GM19438 (cell line): ENCODE results near the gene MXD4.

Source experiments
- ATAC-seq: cut with Tn5 transposase; IDR thresholded peaks from one replicate; pipeline ENCODE4 v1.9.1; 2021; ENCODE audit warnings: low read depth; ENCODE audit not compliant: unreplicated experiment

Gene MXD4

DNA sequence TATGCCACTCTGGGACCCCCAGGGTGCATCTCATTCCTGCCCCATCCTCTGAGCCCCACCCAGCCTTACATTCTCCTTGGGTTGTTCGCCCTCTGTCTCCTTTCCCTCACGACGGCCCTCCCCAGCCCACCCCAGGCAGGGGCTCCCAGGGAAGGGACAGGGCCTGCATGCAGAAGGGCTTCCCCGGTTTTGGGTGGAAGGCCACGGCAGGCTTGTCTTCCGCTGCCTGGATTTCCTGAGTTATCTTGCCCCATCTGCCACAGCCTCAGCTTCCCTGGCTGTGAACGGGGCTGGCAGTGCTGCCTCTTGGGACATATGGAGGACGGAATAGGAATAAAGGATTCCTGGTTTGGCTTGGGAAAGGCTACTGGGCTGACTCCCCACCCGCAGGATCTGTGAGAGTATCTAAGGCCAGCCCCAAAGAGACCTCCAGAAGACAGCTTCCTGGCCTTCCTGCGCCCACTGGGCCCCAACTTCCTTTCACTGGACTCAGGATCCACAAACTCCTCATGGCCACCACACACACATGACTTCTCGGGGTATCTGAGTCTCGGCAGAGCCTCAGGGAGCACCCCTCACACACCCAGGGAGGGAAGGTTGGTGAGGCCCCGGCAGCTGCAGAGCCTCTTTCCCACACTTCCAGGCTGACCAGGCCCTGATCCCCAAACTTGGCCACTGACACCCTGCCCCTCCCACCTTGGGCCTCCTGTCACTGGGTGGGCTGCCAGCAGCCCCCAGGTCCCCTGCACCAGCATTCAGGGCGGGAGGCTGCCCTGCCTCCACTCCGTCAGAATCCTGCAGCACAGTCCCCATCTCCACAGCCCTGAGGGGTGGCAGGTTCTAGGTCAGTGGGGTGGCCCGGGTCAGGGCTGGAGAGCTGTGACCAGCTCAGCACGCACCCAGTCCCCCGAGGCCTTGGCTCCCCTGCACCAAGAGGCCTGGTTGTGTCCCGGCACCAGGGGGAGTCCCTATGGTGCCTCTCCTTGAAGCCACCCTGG, 3.5 kb upstream of the MXD4 start:
- ATAC-seq: no peak

- ATAC-seq: no peak
Observed at GRCh38 chr4:2264481-2265041, 2.7 kb upstream of the MXD4 start.

DNA sequence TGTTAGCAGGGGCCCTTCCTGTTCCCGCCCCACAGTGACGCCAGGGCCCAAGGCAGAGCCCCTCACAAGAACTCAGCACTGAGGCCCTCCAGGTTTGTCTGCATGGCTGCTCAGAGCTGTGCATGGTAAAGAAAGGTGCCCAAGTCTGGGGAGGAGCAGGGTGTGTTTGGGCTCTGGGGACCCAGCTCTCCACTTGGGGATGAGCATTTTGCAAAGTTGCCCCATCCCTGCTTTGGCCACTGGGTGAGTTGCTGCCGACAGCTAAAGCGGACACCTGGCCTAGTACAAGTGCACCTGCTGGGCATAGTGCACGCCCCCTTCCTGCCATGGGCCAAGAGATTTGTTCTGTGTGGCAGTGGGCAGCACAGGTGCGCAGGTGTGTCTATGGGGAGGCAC, 2.0 kb upstream of the MXD4 start:
- no peak for ATAC-seq

DNA sequence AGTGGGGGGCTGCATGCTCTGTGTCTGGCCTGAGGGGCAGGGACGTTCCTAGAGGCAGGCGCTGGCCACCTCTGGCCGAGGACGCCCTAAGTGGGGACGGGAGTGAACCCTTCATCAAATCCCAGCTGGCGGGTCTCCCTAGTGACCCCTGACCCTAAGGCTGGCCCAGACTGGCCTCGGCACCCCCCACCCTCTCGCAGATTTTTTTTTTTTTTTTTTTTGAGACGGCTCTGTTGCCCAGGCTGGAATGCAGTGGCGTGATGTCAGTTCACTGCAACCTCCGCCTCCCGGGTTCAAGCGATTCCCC, 988 bp upstream of the MXD4 start:
- no peak for ATAC-seq

- peak; percentile 89 for ATAC-seq
Observed at GRCh38 chr4:2262145-2262943, 435 bp upstream of the MXD4 start.

- peak; percentile 19 for ATAC-seq
Observed at GRCh38 chr4:2261110-2261852, 628 bp downstream of the MXD4 start.

DNA sequence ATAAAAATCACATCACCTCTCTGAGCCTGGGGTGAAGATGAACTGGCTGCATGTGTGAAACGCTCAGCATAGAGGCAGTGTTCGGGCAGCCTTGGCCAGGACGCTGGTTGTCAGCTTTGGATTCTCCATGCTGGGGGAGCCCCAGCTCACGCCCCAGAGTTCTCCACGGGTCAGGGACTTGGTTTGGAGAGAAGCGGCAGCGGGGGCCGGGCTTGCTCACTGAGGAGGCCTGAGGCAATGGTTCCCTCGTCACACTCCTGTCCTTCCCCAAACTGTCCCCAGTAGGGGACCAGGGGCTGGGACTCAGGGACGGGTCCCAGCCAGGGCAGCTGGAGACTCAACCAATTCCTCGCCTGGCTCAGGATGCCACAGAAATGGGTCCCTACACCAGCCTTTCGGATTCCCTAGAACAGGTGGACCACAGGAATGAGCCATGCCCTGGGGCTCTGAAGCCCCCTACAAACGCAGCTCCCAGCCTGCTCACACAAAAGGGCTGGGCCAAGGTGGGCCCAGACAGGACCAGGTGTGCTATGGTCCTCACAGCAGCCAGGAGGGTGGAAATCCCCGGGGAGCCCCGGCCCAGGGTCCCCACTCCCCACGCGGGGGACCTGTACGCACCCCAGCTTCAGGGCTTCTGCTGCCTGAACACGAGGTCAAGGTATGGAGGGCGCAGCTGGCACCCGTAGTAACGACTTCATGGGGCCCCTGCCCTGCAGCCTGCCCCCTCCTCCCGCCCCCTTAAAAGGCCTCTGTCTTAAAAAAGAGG, 1.4 kb downstream of the MXD4 start:
- no peak for ATAC-seq

GRCh38 chr4:2259541-2260343, 2.2 kb downstream of the MXD4 start:
- ATAC-seq: no peak

- ATAC-seq: no peak
Observed at GRCh38 chr4:2259036-2259540, 2.8 kb downstream of the MXD4 start.

- ATAC-seq: no peak
Observed at GRCh38 chr4:2258091-2259035, 3.5 kb downstream of the MXD4 start.

GRCh38 chr4:2257361-2258081, 4.4 kb downstream of the MXD4 start:
- ATAC-seq: no peak

DNA sequence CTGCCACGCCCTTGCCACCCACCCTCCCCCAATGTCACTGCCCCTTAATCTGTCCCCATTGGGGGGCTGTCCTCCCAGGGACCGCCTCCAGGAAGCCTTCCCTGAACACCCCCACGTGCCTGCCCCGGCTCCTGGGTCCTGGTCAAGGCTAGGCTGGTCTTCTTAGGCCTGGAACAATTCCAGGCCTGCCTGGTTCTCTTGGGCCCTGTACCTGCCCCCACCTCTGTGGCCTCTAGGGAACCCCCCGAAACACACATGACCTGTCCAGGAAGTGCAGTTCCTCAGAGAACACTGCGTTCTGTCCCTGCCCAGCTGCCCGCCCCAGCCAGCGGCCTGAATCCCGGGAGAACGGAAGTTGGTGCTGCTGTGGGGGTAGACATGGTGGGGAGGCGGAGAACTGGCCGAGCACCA, 5.1 kb downstream of the MXD4 start:
- ATAC-seq: no peak

GRCh38 chr4:2256156-2256731, 5.7 kb downstream of the MXD4 start:
- no peak for ATAC-seq

DNA sequence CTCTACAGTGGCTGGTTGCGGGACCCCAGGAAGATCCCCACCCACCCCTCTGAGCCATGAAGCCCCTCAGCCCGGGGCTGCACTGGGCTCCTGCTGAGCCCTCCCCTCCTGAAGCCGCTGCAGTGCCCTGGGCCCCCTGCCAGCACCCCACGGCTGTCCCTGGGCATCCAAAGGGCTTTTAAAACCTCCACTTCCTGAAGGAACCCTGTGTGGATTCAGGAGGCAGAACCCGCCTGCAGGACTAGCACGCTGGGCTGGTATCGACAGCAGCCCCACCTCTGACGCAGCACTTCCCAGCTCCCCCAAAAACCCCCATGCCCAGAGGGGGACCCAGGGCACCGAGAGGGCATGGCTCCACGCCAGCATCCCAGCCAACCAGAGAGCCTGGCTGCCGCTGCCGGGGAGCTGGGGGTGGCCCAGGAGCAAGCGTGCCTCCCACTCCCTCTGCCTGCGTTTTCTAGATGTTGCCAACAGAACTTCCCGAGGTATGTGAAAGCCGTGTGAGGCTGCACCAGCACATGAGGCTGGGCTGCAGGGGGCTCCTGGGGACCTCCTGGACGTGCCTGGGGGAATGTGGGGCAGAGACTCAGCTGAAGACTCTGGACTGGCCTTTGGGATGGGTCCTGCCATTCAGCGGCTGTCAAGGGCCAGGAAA, 6.3 kb downstream of the MXD4 start:
- ATAC-seq: no peak

- ATAC-seq: no peak
Observed at GRCh38 chr4:2254665-2255500, 7.0 kb downstream of the MXD4 start.
